ENCODE measurements around the gene HECTD2.
"Not testable (repeated sequence)": the region's sequence is repeated elsewhere in the genome, so short reads cannot be mapped to it uniquely, and the experiment has no call there.

HECTD2 gene

DNA sequence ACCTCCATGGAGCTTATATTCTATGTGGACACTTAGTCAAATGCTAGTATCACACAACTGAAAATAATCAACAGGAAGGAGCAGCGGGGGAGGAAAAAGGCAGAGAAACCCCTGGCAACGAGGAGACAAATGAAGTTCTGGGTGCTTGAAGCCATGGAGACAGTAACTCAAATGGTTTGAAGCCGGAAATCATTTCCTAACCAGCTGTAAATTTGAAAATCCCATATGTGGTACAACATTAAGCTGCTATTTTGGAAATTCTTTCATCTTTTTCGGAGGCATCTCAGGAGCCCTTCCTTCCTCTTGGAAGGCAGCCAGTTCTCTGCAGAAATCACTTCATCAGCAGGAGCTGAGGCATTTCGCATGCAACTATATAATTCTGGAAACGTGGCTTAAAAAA lies 131.3 kb downstream of the HECTD2 start:
- no peak for DNase-seq

DNA sequence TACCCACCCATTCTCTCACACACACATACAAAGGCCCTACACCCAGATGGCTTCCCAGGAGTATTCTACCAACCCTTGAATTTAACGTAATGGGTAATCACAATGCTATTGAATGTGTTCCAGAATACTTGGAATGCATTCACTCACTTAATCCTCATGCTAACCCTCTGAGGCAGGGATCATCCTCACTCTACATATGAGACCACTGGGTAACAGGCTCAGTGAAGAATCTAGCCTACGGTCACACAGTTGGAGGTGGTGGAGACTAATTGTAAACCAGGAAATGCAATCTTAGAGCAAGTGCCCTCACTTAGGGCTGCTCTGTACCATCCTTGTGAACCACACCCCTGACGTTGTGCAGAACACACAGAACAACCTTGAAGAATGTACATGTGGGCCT lies 135.2 kb downstream of the HECTD2 start:
- DNase-seq, result no peak

DNA sequence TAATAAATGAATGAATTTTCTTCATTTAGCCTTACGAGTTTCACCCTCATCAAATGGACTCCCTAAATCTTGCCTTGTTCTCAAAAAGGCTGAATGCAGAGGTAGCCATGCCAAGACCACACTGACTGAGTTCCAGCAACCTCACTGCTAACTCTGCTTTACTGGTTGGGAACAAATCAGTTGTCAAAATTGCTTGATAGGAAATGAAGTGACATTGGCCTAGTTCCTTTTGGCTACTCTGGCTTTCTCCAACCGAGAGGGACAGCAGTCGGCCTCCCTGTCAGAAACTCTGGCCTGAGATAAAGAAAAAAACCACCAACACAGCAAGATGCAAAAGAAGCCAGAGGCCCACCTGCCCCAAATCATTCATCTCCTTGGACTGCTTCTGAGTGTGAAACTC lies 135.7 kb downstream of the HECTD2 start:
- no peak for DNase-seq

DNA sequence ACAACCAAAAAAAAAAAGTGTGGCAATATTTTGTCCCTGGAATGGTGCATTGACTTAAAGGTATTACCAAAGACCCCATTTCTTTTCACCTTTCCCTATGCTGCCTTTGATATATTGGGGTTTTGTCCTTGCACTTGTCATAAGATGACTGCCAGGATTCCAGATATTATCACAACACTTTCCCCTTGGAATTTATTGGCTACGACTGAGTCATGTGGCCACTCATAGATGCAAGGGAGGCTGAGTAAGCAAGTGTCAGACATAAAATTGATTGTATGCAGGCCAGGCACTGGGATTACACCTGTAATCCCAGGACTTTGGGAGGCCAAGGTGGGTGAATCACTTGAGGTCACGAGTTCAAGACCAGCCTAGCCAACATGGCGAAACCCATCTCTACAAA lies 139.1 kb downstream of the HECTD2 start:
- no peak for DNase-seq

DNA sequence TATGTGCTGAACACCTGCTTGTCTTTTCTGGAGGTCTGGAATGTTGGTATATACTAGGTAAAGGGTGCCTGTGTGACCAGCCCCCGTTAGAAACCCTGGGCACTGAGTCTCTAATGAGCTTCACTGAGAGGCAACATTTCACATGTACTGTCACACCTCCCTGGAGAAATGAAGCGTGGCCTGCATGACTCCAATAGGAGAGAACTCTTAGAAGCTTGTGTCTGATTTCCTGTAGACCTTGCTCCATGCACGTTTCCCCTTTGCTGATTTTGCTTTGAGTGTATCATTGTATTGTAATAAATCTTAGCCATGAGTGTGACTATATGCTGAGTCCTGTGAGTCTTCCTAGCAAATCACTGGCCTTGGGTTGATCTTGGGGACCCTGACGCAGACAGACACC lies 139.9 kb downstream of the HECTD2 start:
- DNase-seq, result no peak

DNA sequence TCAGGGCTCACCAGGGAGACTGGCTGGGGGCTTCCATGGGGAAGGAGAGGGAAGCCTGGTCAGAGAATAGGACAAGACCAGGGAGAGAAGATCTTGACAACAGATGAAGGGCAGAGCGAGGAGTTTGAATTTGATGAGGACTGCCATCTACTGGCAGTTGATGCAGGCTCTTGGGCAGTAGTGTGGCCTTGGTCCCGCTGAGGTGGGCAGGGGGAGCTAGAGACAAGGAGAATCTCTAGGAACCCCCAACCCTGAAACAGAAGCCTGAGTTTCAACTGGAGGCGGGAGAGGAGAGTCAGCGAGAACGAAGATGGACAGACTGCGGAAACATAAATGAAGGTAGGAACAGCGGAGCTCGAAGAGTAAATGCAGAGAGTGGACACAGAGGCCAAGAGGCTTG lies 141.7 kb downstream of the HECTD2 start:
- no peak for DNase-seq

DNA sequence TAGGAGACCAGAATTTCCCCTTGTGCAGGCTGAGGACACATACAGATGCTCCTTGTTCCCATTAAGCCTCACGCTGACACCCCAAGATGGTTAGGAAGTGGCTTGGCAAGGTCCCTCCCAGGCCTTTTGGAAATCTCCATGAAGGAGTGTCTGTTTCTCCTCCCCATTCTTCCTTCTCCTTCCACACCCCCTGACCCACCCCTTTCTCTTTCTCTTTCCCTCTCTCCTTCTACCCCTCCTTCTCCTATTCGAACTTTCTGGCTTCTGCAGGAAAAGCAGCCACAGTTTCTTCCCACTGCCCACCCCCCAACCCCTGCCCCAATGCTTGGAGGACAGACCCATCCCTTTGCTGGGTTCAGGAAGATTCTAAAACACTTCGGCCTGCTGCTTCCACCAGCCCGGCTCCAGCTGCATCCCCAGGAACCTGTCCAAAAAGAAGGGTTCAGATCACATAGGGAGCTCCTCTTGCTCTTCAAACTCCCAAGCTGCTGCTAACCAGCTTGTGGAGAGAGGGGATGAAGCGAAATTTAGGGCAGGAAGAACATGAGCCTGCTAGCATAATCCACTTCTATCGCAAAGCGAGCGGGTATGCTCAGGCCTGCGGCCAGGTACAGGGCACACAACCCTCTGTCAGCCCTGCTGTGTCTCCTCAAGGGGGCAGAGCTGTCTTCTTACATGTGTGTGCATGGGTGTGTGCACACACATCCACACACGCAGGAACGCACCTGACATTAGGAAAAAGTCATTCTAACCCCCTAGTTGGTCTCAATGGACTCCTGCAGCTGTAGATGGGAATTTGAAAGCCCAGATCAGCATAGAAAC lies 142.3 kb downstream of the HECTD2 start:
- no peak for DNase-seq

DNA sequence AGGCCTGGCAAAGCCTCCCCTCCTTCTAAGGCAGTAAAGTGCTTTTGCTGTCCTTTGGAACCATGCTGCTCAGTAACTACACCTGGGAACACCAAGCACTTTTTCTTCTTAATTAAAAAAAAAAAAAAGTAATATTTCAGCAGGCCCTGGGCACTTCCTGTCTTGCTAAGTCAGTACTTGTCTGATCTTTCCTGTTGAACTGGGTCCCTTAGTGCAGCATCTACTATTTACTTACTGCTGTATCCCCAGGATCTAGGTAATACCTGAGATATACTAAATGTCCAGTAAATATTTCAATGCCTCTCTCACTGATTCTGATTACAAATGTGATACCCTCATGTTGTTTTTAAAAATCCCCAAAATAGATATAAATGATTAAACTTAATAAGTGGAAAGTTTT lies 145.3 kb downstream of the HECTD2 start:
- DNase-seq, result no peak

DNA sequence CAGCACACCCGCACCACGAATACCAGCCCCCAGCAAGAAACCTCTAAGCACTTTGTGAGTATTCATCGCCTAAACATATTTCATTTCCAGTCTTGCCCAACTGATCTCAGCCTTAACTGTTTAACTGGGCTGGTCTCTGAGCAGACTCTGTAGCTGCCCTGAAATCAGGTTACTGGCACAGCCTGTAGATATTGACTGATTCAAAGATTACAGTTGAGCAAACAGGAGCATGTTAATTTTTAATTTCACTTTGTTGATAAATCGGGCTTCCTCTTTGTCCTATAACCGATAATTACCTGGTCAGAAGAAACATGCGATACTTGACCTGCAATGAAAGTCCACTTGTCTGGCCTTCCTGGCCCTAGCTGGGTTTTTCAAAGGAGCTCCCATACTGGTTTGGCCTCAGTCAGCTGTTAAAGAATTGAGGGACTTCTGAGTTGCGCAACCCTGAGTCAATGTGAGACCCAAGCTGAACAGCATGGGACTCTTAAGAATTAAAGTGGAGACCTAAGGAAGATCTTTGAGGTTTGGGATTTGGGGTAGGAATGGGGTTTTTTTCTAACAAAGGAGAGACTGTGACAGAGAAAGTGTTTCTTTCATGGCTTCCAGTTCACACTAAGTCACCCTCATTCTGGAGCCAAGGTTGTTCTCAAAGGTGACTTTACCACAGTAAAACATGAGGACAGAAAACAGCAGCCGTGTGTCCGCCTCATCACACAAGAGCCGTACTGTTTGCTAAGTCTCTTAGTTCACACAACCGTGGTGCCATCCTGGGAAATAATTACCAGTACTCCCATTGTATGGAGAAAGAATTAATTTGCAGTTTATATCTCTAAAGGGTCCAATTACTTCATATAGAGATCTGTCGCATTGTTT lies 146.8 kb downstream of the HECTD2 start:
- no peak for DNase-seq

DNA sequence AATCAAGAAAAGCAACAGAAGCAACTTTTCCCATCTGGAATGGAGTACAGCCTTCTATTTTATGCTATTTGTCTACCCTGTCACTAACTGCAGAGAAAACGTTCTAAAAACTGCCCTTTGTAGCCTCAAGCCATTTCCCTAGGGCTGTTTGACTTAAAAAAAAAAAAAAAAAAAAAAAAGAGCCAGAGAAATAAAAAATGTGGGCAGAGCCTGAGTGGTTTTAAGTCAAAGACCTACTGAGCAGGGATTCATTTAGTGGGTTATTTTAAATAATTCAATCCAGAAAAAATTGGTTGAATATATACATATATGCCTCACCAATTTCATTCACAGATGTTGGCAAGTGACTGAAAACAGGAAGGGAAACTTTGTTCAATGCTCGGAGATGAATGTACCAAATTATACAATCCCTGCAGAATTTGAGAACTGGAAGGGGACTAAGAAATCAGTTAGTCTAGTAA lies 147.5 kb downstream of the HECTD2 start:
- DNase-seq, result no peak

DNA sequence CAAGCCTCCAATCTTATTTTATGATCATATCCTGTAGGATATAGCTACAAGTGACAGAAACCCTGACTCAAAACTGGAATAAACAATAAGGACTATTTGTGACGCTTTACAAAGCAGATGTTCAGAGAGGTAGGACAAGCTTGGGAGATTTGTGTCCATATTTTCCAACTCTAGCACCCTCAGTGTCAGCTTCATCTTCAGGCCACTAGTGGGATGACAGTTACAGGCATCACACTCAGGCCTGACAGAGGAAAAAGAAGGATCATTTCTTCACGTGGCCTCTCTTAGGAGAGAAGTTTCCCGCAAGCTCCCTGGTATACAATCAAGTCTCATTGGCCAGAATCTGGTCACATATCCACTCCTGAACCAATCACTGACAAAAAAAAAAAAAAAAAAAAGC lies 148.3 kb downstream of the HECTD2 start:
- DNase-seq, result no peak

DNA sequence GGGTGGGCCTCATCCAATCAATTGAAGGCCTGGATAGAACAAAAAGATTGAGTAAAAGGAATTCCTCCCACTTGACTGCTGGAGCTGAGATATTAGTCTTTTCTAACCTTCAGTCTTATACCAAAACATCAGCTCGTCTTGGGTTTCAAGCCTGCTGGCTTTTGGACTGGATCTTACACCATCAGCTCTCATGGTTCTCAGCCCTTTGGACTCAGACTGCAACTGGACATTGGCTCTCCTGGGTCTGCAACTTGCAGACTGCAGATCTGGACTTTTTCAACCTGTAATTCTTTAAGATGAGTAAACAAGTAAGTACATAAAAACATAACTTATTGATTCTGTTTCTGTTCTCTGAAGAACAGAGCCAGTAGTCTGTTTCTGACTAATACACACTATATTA lies 149.0 kb downstream of the HECTD2 start:
- no peak for DNase-seq

DNA sequence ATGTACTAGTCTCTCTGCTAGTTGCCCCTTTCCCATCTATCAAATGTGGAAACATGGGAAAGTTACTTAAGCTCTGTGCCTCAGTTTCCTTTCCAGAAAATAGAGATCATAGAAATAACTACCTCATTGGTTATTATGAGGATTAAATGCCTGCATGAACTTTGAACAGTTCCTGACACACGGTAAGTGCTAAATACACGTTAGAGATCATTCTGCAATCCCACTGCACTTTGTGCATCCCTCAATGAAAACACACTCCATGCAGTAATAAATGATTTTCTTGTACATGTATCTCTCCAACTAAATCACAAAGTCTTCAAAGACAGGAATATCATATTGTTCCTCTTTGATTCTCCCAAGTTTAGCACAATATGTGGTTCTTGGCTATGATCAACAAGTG lies 149.6 kb downstream of the HECTD2 start:
- DNase-seq, result no peak

DNA sequence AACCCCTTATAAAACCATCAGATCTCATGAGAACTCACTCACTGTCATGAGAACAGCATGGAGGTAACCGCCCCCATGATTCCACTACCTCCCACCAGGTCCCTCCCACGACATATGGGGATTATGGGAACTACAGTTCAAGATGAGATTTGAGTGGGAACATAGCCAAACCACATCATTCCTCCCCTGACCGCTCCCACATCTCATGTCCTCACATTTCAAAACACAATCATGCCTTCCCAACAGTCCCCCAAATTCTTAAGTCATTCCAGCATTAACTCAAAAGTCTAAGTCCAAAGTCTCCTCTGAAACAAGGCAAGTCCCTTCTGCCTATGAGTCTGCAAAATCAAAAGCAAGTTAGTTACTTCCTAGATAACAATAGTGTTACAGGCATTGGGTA lies 150.7 kb downstream of the HECTD2 start:
- DNase-seq, result not testable (repeated sequence)

DNA sequence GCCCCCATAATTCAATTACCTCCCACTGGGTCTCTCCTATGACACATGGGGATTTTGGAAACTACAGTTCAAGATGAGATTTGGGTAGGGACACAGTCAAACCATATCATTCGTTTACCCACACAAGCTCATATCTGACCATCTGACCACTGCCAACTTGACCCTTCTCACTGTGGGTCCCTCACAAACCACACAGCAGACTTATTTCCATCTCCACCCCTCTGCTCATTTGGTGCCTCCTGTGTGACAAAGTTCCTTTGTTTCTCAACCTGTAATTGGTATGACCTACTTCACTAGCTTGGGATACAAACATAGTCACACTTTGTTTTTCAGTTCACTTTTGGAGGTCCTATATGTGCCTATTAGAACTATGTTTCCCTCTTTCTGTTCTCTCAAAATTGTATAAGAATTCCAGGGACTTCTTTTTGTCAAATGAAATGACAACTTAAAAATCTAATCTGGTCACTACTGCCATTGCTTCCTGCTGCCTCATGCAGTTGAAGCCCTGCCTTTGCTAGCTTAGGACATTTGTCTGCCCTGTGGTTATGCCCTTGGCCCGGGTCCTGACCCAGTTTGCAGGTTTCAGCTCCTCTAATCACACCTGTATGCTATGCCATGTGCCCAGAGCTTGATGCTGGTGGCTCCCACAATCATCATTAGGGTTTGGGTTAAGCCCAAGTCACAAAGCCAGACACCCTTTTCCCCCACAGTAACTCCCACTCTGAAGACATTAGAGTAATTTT lies 152.9 kb downstream of the HECTD2 start:
- DNase-seq, result no peak

DNA sequence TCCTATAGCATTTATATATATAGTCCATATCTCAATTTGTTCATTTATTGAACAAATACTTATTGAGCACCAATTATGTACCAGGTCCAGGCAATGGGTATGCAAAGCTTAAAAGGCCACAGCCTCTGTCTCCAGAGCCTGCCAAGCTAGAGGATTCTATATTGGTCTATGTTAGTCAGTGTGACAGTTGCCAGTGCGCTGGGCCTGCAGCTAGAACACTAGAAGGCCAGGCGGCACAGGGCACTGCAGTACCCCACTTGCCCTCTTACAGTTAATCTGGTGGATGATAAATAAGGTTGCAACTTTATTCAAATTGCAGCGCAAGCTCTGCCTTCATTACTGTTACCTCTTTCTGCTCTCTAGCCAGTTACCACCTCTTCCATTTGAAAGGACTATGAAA lies 153.9 kb downstream of the HECTD2 start:
- DNase-seq, result no peak
